Endothelial cell (in vitro differentiated cells): ENCODE data around the gene MOB3B. TPM values are rescaled to one million over a fixed set of nuclear protein-coding genes. Genes with fewer than 3 reads are reported as not detected.

Experiments
- DNase-seq: peaks from one replicate; pipeline ENCODE4 v3.0.0; 2021; ENCODE audit warnings: low spot score
- H3K27ac Mint-ChIP-seq: one replicate; pipeline ENCODE4 v1.8.0; 2021; ENCODE audit warnings: mixed read lengths, inconsistent platforms; ENCODE audit not compliant: unreplicated experiment
- H3K27me3 Mint-ChIP-seq: one replicate; pipeline ENCODE4 v1.8.0; 2021; ENCODE audit warnings: mild to moderate bottlenecking, moderate library complexity, mixed read lengths, inconsistent platforms; ENCODE audit not compliant: unreplicated experiment
- H3K36me3 Mint-ChIP-seq: one replicate; pipeline ENCODE4 v1.8.0; 2021; ENCODE audit warnings: mild to moderate bottlenecking, low read depth, mixed read lengths, inconsistent platforms; ENCODE audit not compliant: unreplicated experiment
- H3K4me1 Mint-ChIP-seq: one replicate; pipeline ENCODE4 v1.8.0; 2021; ENCODE audit warnings: mild to moderate bottlenecking, mixed read lengths, inconsistent platforms; ENCODE audit not compliant: unreplicated experiment
- H3K4me3 Mint-ChIP-seq: one replicate; pipeline ENCODE4 v1.8.0; 2021; ENCODE audit warnings: mild to moderate bottlenecking, mixed read lengths, inconsistent platforms; ENCODE audit not compliant: unreplicated experiment
- H3K9me3 Mint-ChIP-seq: one replicate; pipeline ENCODE4 v1.8.0; 2021; ENCODE audit warnings: mixed read lengths, inconsistent platforms; ENCODE audit not compliant: unreplicated experiment
- CTCF ChIP-seq: fragments of 200-600 bp; sonication (generic); IDR thresholded peaks from one replicate; pipeline ENCODE4 v1.5.0; 2021; ENCODE audit warnings: antibody characterized with exemption; ENCODE audit not compliant: unreplicated experiment
- total RNA-seq: library from RNA; stranded (reverse); fragmentation: NEBNext Ultra II Directional; extraction: Animal tissue kit (Norgen Biotek cat#: 25700); gene quantifications from one replicate; pipeline ENCODE4 v1.2.1, GENCODE V29; 2021; ENCODE audit not compliant: unreplicated experiment

The MOB3B gene
- total RNA-seq, 1 donor from 2014 or later, result 6.4 TPM

- Mint-ChIP-seq H3K27ac (no peak overlapping the region), H3K36me3 (no peaks in the 10 kb centered on the region), H3K9me3 (no peaks in the 10 kb centered on the region), H3K27me3 (no peaks in the 10 kb centered on the region), H3K4me1 (no peaks in the 10 kb centered on the region), H3K4me3 (no peak overlapping the region)
- no peak for TF ChIP-seq CTCF
- no peak for DNase-seq
Measured at GRCh38 chr9:27445057-27445595, 84.5 kb downstream of the MOB3B start.

GRCh38 chr9:27442464-27442863, 87.2 kb downstream of the MOB3B start:
- H3K4me3 Mint-ChIP-seq, result no peak overlapping the region
- DNase-seq, result no peak
- no peaks in the 10 kb centered on the region for H3K9me3 Mint-ChIP-seq
- no peak for TF ChIP-seq CTCF
- no peak overlapping the region for H3K27ac Mint-ChIP-seq
- H3K36me3 Mint-ChIP-seq, result no peaks in the 10 kb centered on the region
- peaks cover 5% of the 10 kb centered on the region for H3K4me1 Mint-ChIP-seq
- no peaks in the 10 kb centered on the region for H3K27me3 Mint-ChIP-seq

GRCh38 chr9:27441741-27442070, 87.9 kb downstream of the MOB3B start:
- DNase-seq, result no peak
- peaks cover 6% of the 10 kb centered on the region for H3K4me1 Mint-ChIP-seq
- TF ChIP-seq CTCF, result no peak
- H3K4me3 Mint-ChIP-seq, result no peak overlapping the region
- H3K36me3 Mint-ChIP-seq, result no peaks in the 10 kb centered on the region
- H3K9me3 Mint-ChIP-seq, result no peaks in the 10 kb centered on the region
- H3K27ac Mint-ChIP-seq, result no peak overlapping the region
- no peaks in the 10 kb centered on the region for H3K27me3 Mint-ChIP-seq

- H3K36me3 Mint-ChIP-seq, result no peaks in the 10 kb centered on the region
- no peak for DNase-seq
- H3K4me3 Mint-ChIP-seq, result no peak overlapping the region
- H3K4me1 Mint-ChIP-seq, result peaks cover 7% of the 10 kb centered on the region
- H3K27ac Mint-ChIP-seq, result no peak overlapping the region
- no peaks in the 10 kb centered on the region for H3K27me3 Mint-ChIP-seq
- TF ChIP-seq CTCF, result no peak
- no peaks in the 10 kb centered on the region for H3K9me3 Mint-ChIP-seq
Measured at GRCh38 chr9:27440888-27441740, 88.5 kb downstream of the MOB3B start.

GRCh38 chr9:27438522-27438921, 91.1 kb downstream of the MOB3B start:
- peaks cover 23% of the 10 kb centered on the region for H3K4me1 Mint-ChIP-seq
- H3K4me3 Mint-ChIP-seq, result no peak overlapping the region
- TF ChIP-seq CTCF, result no peak
- no peak overlapping the region for H3K27ac Mint-ChIP-seq
- no peak for DNase-seq
- no peaks in the 10 kb centered on the region for H3K9me3 Mint-ChIP-seq
- no peaks in the 10 kb centered on the region for H3K36me3 Mint-ChIP-seq
- peaks cover 3% of the 10 kb centered on the region for H3K27me3 Mint-ChIP-seq
